HG03196 (cell line): ENCODE data around the gene DNAAF9.

Experiments
- ATAC-seq: cut with Tn5 transposase; IDR thresholded peaks from one replicate; pipeline ENCODE4 v1.9.1; 2021; ENCODE audit not compliant: unreplicated experiment

Gene DNAAF9

DNA sequence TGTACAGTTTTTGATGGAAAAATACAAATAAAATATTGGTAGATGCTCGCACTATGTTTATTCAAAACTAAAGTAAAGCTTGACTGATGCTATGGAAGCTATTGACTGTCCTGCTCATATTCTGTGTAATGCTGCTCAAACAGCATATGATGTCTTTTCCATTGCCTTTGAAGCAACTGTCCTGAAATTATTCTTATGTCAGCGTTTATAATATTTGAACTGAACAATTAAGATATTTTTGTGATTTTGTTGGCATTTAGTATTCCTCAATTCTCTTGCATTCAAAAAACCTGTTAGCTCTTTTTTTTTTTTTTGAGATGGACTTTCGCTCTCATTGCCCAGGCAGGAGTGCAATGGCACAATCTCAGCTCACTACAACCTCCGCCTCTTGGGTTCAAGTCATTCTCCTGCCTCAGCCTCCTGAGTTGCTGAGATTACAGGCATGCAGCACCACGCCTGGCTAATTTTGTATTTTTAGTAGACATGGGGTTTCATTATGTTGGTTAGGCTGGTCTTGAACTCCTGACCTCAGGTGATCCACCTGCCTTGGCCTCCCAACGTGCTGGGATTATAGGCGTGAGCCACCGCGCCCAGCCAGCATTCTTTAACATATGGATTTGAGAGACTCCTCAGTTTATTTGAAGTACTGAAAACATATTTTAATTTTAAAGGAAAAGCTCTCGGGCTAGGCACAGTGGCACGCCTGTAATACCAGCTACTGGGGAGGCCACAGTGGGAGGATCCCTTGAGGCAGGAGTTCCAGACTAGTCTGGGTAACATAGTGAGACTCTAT is 5.3 kb upstream of the DNAAF9 start:
- ATAC-seq = no peak

- no peak for ATAC-seq
Measured at GRCh38 chr20:3410464-3410863, 3.0 kb upstream of the DNAAF9 start.

DNA sequence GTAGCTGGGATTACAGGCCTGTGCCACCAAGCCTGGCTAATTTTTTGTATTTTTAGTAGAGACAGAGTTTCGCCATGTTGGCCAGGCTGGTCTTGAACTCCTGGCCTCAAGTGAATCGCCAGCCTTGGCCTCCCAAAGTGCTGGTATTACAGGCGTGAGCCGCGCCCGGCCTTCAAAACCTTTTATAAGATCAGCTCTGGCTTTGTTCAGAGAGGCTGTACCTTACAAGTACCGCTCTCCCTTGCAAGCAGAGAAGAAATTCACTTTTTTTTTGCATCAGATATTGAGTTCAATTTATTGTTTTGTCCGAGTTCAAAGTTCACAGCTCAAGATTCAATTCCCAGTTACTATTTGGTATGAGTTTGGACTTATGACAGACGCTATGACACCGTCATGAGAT is 1.9 kb upstream of the DNAAF9 start:
- ATAC-seq = no peak

DNA sequence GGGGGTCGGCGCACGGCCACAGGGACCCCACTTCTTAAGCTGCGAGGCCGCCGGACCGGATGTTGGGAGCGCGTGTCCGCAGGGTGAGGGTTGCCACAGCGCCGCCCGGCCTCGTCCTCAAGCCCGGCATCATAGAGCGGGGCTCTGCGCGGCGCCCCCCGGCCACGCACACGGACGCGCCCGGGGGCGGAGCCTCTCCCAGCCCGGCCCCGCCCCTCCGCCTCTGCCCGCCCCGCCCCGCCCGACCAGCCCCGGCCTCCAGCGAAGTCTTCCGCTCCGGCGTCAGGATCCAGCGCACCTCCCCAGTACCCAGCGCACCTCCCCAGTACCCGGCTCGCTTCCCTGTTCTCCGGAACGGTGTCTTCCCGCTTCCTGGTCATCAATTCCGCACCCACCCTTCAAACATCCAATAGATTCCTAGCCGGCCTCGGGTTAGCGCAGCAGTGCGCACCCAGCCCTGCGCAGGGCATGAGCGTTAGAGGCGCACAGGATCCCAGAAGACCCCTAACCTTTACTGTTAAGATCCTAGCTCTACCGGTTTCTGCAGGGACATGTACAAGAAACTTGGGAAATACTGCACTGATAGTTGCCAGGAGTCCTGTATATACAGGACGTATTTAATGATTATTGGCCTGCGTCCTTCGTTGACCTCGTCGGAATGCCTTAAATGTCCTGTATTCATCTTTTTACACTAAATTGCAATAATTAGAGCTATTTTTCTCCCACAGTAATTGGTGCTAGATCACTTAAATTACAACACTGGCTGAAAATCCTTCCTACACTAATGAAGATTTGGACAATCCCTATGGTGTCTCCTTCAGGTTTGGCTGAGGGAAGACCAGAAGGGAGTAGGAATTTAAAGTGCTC is 535 bp upstream of the DNAAF9 start:
- ATAC-seq = no peak

DNA sequence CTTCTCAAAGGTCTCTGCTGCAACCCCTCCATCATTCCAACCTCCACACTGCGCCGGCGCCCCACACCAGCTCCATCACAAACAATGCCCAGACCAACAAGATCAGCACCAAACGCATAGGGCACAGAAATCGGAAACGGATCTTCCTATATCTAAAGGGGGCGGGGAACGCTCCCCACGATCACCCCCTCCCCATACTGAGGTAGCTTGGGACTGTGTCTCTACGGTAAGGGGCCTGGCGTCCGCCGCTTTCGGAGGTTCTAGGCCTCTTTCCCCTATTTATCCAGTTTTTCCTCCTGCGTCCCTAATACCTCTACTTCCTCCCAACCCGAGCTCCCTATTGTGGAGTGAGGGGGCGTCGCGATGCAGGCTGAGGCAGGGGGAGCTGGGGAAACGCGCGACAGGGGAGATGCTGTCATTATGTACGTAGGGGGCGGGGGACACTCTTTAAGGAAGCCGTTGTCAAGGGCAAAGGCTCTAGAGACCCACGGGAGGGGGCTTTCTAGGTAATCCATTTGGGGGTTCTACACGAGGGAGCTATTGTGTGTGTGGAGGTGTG is 909 bp downstream of the DNAAF9 start:
- ATAC-seq = no peak

DNA sequence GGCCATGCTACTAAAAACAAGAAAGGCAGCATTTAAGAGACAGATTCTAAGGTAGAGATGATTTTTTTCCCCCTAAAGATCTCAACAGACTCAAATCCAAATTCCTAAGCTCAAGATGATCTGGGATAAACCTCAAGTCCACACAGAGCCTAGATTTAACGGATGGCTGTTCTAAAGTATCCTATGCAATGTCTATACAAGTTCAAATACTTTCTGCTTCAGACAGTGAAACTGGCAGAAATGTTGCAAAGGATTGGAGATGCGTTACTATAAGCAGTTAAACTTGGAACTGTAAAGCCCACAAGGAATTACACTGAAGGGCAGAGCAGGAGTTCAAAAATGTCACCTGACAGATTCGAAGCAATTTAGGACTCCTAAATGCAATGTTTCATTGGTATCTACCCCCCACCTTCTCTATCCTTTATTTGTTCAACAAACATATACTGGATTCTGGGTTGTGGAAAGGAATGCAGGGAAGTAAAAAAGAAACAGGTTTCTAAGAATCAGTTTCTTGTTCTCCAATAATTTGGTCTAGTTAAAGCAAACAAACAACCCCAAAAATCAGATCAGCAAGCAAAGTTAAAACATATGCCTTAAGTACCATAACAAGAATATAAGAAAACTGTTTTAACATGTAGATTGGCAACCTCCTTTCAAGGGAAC is 1.6 kb downstream of the DNAAF9 start:
- ATAC-seq = no peak

DNA sequence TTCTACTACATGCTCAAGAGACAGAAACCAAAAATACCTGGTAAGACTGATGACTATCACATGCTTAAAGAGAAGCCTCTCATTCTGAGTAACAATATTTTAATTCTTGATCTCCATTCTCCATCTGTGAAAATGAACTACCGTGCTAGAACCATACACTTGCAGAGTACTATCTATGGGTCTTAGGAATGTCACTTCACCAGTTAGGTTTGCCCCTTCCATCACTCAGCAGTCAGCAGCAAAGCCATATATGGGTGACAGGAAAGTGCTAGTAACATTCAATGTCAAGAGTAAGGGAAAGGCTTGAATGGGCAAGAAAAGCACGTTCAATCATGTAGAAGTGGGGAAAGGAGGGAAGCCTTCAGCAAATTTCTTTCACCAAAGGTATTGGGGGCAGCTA is 2.3 kb downstream of the DNAAF9 start:
- no peak for ATAC-seq

- no peak for ATAC-seq
Measured at GRCh38 chr20:3404402-3404801, 3.1 kb downstream of the DNAAF9 start.

GRCh38 chr20:3403741-3404140 is 3.7 kb downstream of the DNAAF9 start:
- no peak for ATAC-seq

DNA sequence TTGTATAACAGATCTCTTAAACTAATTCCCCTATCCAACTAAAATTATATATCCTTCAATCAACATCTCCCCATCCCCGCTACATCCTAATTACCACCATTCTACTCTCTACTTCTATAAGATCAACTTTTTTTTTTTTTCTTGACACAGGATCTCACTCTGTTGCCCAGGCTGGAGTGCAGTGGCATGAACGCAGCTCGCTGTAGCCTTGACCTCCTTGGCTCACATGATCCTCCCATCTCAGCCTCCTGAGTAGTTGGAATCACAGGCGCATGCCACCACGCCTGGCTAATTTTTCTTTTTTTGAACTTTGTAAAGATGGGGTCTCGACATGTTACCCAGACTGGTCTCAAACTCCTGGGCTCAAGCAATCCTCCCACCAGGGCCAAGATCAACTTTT is 5.0 kb downstream of the DNAAF9 start:
- ATAC-seq = no peak

DNA sequence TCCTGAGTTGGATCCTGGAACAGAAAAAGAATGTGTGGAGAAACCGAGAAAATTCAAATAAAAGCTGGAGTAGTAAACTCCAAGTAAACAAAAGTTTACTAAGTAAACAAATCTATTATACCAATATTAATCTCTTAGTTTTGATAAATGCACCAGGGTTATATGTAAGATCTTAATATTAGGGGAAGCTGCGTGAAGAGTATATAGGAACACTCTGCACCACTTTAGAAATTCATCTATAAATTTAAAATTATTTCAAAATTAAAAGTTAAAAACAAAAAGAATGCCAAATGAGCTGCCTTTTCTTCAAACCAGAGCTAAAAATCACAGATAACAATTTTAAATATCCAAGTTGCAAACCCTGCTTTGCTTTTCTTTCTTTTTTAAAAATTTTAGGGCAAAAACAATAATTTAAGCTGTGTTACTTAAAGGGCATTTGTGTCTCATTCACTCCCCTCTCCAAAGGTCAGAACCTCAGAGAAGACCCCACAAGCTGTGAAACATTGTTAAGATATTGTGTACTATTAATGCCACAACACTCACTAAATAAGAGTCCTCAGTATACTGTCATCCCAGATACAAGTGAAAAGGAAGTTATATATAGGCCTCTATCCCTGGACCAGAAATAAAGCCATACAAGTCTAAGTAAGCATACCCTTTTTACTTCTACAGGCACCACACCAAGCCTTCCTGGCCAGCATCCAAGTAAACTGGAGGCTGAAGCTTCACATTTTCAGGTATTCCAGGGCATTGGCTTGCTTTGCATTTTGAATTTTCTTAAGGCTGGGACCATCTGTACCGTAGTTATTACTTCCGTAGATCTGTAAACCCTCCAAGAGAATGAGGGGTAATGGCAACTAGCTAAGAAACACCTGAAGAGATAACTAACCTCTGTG is 7.0 kb downstream of the DNAAF9 start:
- ATAC-seq = no peak

DNA sequence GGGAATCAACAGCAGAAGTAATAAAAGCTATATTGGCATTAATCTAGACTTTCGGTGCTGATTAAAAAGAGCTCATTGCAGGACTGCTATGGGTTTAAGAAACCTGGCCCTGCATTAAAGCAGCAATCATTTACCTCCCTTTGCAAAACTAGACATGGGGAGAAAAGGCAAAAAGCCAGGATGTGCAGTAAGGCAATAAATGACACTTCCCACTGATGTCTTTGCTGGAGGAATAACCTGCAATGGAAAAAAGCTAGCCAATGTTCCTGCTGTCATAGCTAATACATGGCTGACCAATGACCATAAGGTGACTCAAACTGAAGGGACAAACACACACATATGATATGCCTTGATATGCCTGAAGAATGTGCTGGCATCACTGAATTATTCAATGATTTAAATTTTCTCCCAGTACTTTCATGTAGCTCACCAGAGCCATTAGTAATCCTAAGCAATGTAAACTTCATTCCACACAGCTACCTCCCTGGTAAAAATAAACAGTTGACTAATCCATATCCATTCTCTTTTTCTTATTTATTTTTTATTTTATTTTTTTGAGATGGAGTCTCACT is 8.7 kb downstream of the DNAAF9 start:
- ATAC-seq = no peak

- ATAC-seq = no peak
Measured at GRCh38 chr20:3396492-3396891, 11.0 kb downstream of the DNAAF9 start.

DNA sequence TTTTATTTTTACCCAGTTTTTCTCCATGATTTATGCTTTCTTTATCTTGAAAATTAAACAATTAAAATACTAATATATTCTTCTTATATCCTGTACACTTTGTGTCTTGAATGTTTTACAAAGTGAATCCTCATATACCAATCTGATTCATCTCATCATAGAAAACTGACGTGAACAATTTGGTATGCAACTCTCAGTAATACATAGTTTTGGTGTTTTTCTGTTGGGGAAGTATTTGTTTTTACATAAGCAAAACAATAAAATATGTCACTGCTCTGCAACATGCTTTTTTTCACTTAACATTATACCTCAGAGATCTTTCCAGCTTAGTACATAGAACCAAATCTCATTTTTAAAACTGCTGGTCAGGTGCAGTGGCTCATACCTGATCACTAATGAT is 14.7 kb downstream of the DNAAF9 start:
- no peak for ATAC-seq

- ATAC-seq = no peak
Measured at GRCh38 chr20:3390759-3391425, 16.6 kb downstream of the DNAAF9 start.

GRCh38 chr20:3383878-3384495 is 23.5 kb downstream of the DNAAF9 start:
- no peak for ATAC-seq

DNA sequence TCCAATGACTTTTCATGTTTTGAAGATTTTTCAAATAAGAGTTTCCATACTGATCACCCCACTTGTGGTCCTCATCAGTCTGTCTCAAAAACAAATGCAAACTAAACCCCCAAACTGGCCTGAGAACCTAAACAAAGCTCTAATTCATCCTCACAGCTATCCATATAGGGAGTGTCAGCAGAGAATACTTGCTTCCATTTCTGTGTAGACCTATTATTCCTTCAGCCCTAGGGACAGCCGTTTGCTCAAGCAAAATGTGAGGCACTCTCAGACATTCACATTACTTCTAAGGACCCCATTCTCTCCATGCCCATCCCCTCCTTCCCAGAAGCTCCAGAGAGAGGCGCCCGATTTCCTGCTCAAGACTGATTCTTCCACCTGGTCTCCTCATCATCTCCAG is 24.6 kb downstream of the DNAAF9 start:
- ATAC-seq = no peak

GRCh38 chr20:3380228-3381070 is 27.0 kb downstream of the DNAAF9 start:
- ATAC-seq = no peak
